ENCODE measurements around the gene ODAD3. TPM values are rescaled to one million over a fixed set of nuclear protein-coding genes. Genes with fewer than 3 reads are reported as not detected.

The ODAD3 gene
- total and polyA plus RNA-seq, 2 of the 13 experiments (the other 11 are each of a cell fraction or from before 2014, with no cell fraction given) = 0.04 to 0.08 TPM

- peak; percentile 74; the same call in 1 of the 2 replicates for TF ChIP-seq ZFP37 (CRISPR knock-in tag; IDR thresholded peaks at IDR 0.05; ENCODE audit: borderline replicate concordance)
- TF ChIP-seq ZBTB38 (CRISPR knock-in tag; IDR thresholded peaks at IDR 0.05) = peak; percentile 73; the same call in 1 of the 2 replicates
- TF ChIP-seq UBTF (CRISPR knock-in tag; IDR thresholded peaks at IDR 0.05) = no peak
- TF ChIP-seq CBX1 (IDR thresholded peaks at IDR 0.05; ENCODE audit: low read depth) = peak; percentile 83
- no peak for TF ChIP-seq ZMAT5 (CRISPR knock-in tag; IDR thresholded peaks at IDR 0.05; ENCODE audit: borderline replicate concordance, low read depth)
- no peak for TF ChIP-seq ZNF564 (CRISPR knock-in tag; IDR thresholded peaks at IDR 0.05)
- TF ChIP-seq FIP1L1 (IDR thresholded peaks at IDR 0.05; ENCODE audit: borderline replicate concordance, insufficient read depth, low read depth, low read length) = no peak
- TF ChIP-seq KDM2A (CRISPR knock-in tag; IDR thresholded peaks at IDR 0.05; ENCODE audit: borderline replicate concordance, low read depth) = peak; percentile 97
- TF ChIP-seq PLSCR1 (CRISPR knock-in tag; IDR thresholded peaks at IDR 0.05; ENCODE audit: borderline replicate concordance) = peak; percentile 68; the same call in 1 of the 2 replicates
- TF ChIP-seq GPN1 (CRISPR knock-in tag; IDR thresholded peaks at IDR 0.05; ENCODE audit: borderline replicate concordance) = no peak
- TF ChIP-seq GLI4 (CRISPR knock-in tag; IDR thresholded peaks at IDR 0.05; ENCODE audit: borderline replicate concordance) = no peak
- 0 out of 2 replicates have a peak, but pooled peaks have one; percentile 50 for TF ChIP-seq CENPBD1 (CRISPR knock-in tag; IDR thresholded peaks at IDR 0.05; ENCODE audit: borderline replicate concordance, low read depth)
- no peak for TF ChIP-seq MTA3 (CRISPR knock-in tag; IDR thresholded peaks at IDR 0.05)
- no peak for TF ChIP-seq ZNF709 (CRISPR knock-in tag; IDR thresholded peaks at IDR 0.05)
- TF ChIP-seq CSRNP2 (CRISPR knock-in tag; conservative IDR thresholded peaks at IDR 0.05; ENCODE audit: low read depth) = no peak
- TF ChIP-seq ZXDC (CRISPR knock-in tag; IDR thresholded peaks at IDR 0.05) = peak; percentile 82
- no peak for TF ChIP-seq GTF3A (CRISPR knock-in tag; conservative IDR thresholded peaks at IDR 0.05)
- peak; percentile 77; the same call in 1 of the 2 replicates for TF ChIP-seq ZGPAT (CRISPR knock-in tag; IDR thresholded peaks at IDR 0.05)
- TF ChIP-seq ZNF24 (IDR thresholded peaks at IDR 0.05) = no peak
Measured at GRCh38 chr19:11482384-11483050, 47.6 kb upstream of the ODAD3 start (continued).
